Measurements from ENCODE around the gene ALDH16A1.

DNA sequence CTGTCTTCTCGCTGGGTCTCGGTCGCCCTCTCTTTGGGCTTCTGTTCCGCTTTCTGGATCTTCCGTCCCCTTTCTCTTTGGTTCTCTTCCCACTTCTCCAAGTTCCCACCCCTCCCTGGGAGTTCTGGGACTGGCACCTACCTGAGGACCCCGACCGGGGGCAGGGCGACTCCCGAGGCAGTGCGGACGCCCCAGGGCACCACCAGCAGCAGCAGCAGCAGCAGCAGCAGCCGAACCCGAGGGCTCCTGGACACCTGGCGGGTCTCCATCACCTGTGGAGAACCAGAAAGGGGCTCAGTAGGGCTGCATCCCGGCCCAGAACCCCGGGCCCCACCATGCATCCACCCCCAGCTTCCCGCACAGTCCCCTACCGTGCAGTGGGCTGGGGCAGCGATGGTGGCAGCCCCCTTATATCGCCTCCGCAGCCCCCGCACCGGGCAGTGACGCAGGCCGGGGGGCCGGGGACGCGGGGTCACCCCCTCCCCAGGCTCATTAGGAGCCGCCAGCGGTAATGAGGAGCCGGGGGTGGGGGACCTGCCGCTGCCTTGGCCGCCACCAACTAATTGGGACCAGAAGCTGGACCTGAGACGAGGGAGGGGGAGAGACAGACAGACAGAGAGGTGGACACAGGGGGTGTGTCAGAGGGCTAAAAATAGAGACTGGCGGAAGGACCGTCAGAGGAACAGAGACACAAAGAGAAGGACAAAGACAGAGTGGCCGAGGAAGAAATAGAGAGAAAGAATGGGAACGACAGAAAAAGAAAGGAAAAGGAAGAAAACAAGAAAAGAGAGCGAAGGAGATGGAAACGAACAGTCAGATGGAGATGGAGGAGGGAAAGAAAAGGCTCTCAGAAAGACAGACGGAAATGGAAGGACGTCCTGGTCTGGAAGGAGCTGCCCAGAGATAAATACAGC lies 29.7 kb upstream of the ALDH16A1 start, which contains the start of gene PTH2:
- TF ChIP-seq, protein P1, sequence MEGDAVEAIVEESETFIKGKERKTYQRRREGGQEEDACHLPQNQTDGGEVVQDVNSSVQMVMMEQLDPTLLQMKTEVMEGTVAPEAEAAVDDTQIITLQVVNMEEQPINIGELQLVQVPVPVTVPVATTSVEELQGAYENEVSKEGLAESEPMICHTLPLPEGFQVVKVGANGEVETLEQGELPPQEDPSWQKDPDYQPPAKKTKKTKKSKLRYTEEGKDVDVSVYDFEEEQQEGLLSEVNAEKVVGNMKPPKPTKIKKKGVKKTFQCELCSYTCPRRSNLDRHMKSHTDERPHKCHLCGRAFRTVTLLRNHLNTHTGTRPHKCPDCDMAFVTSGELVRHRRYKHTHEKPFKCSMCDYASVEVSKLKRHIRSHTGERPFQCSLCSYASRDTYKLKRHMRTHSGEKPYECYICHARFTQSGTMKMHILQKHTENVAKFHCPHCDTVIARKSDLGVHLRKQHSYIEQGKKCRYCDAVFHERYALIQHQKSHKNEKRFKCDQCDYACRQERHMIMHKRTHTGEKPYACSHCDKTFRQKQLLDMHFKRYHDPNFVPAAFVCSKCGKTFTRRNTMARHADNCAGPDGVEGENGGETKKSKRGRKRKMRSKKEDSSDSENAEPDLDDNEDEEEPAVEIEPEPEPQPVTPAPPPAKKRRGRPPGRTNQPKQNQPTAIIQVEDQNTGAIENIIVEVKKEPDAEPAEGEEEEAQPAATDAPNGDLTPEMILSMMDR (IDR thresholded peaks at IDR 0.05) = no peak
- TF ChIP-seq POLR2A (IDR thresholded peaks at IDR 0.05) = no peak
